ENCODE data around the gene GOLGA6L2.

- TF ChIP-seq YY1 (IDR thresholded peaks at IDR 0.05; ENCODE audit: insufficient read depth, insufficient read length) = no peak
- no peak for TF ChIP-seq SUZ12 (IDR thresholded peaks at IDR 0.05; ENCODE audit: extremely low read depth, insufficient read depth, insufficient read length)
- no peak for TF ChIP-seq ZNF274 (IDR thresholded peaks at IDR 0.05; ENCODE audit: low read depth, low read length)
Observed at GRCh38 chr15:23401627-23402026, 45.4 kb downstream of the GOLGA6L2 start.

Data from NT2/D1 (cell line).